Panc1 (cell line): ENCODE measurements around the gene MRPS18C. TPM values are rescaled to one million over a fixed set of nuclear protein-coding genes. Genes with fewer than 3 reads are reported as not detected.

Experiments used
- ATAC-seq: fragments of 200-7000 bp; cut with Tn5 transposase; 2 replicates; pipeline ENCODE4 v1.9.1; 2020; ENCODE audit warnings: mild to moderate bottlenecking, moderate library complexity
- BruUV-seq: library from RNA; stranded (reverse); fragments of 400-500 nt; replicated peaks from 2 replicates; lab custom pipeline; 2021; lab: Mats Ljungman, UMichigan
- CTCF ChIA-PET: fragments of 300-600 bp; sonication (Branson Sonifier 250); formaldehyde crosslinking; loops from one replicate; lab custom pipeline; 2022; ENCODE audit warnings: antibody characterized with exemption; lab: Charles Lee
- POLR2A ChIA-PET: fragments of 300-600 bp; sonication (Branson Sonifier 250); formaldehyde crosslinking; loops from one replicate; lab custom pipeline; 2022; ENCODE audit warnings: antibody characterized with exemption; lab: Charles Lee
- DNase-seq: peaks from one replicate; pipeline ENCODE4 v3.0.0-alpha.2; 2010; ENCODE audit warnings: low read depth, low spot score
- H3K27ac ChIP-seq: 2 replicates; pipeline ENCODE4 v1.5.1; 2011; ENCODE audit warnings: mild to moderate bottlenecking, low read length, inconsistent platforms
- H3K27me3 ChIP-seq: fragments of 200-500 bp; sonication (Bioruptor generic); 2 replicates; pipeline ENCODE4 v1.6.0; 2014; ENCODE audit warnings: low read length, inconsistent platforms; ENCODE audit not compliant: control insufficient read depth, insufficient read depth
- H3K36me3 ChIP-seq: fragments of 200-500 bp; sonication (Bioruptor generic); 2 replicates; pipeline ENCODE4 v1.5.1; 2014; ENCODE audit warnings: inconsistent platforms, mild to moderate bottlenecking, low read length, moderate library complexity; ENCODE audit not compliant: control insufficient read depth, insufficient read depth
- H3K4me1 ChIP-seq: 2 replicates; pipeline ENCODE4 v1.5.1; 2011; ENCODE audit warnings: inconsistent platforms, mild to moderate bottlenecking, low read length, moderate library complexity; ENCODE audit not compliant: control insufficient read depth, insufficient read depth
- H3K4me3 ChIP-seq, 2 experiments: 2 replicates each; pipeline ENCODE4 v1.5.1; 2011 to 2012; ENCODE audit warnings: low read depth in 2 of 2, low read length in 2 of 2, mild to moderate bottlenecking in 2 of 2, inconsistent platforms in 1 of 2, moderate library complexity in 1 of 2
- H3K9me3 ChIP-seq: fragments of 200-500 bp; sonication (Bioruptor generic); 2 replicates; pipeline ENCODE4 v1.5.1; 2014; ENCODE audit warnings: low read depth, mild to moderate bottlenecking, inconsistent platforms, low read length, moderate library complexity; ENCODE audit not compliant: control insufficient read depth, insufficient read depth
- CTCF ChIP-seq: fragments of 450-650 bp; IDR thresholded peaks from 2 replicates; pipeline ENCODE4 v1.5.1; 2017; ENCODE audit warnings: mild to moderate bottlenecking
- POLR2AphosphoS5 ChIP-seq: IDR thresholded peaks from 2 replicates; pipeline ENCODE4 v1.6.1; 2012; ENCODE audit warnings: mild to moderate bottlenecking, low read depth, low read length, moderate library complexity
- REST ChIP-seq, 2 experiments: IDR thresholded peaks; 2 replicates each; pipeline ENCODE4 v1.6.1; 2011 to 2012; ENCODE audit warnings: low read depth in 2 of 2, control low read depth in 1 of 2, low read length in 1 of 2, mild to moderate bottlenecking in 1 of 2, moderate library complexity in 1 of 2; ENCODE audit not compliant: insufficient read depth in 1 of 2
- SIN3A ChIP-seq: IDR thresholded peaks from 2 replicates; pipeline ENCODE4 v1.6.1; 2012; ENCODE audit warnings: low read depth, mild to moderate bottlenecking, low read length, moderate library complexity, borderline replicate concordance; ENCODE audit not compliant: insufficient read depth
- TCF7L2 ChIP-seq: IDR thresholded peaks from 2 replicates; pipeline ENCODE4 v1.6.1; 2011; ENCODE audit warnings: mild to moderate bottlenecking, low read depth, low read length, inconsistent platforms
- in situ Hi-C: cut with HindIII; loops from 2 replicates; pipeline ENCODE4 v1.10.0; 2016; ENCODE audit warnings: low sequenced_read_pairs, low pct_unique_long_range_greater_than_20kb
- intact Hi-C: fragments of 100-400 bp; cut with micrococcal nuclease; formaldehyde crosslinking; loops from one replicate; pipeline ENCODE4 v1.10.0; 2022; ENCODE audit not compliant: unreplicated experiment
- total RNA-seq: library from RNA; stranded (reverse); gene quantifications from one replicate; pipeline ENCODE4 v1.2.1, GENCODE V29; 2021; ENCODE audit not compliant: unreplicated experiment

Gene MRPS18C
- total RNA-seq, 1 experiment from 2014 or later: 50.8 TPM

- Histone ChIP-seq H3K36me3 (no peaks in the 10 kb centered on the region; the same call in 1 of the 2 replicates), H3K27ac (no peak overlapping the region), H3K4me1 (no peaks in the 10 kb centered on the region), H3K27me3 (no peaks in the 10 kb centered on the region), H3K9me3 (no peaks in the 10 kb centered on the region), H3K4me3 (no peak overlapping the region)
- POLR2A ChIA-PET: no interaction called here
- ATAC-seq (no peak), DNase-seq (no peak)
- CTCF ChIA-PET: no interaction called here
- intact Hi-C loops: no loop called here
- TF ChIP-seq POLR2AphosphoS5 (no peak), SIN3A (no peak), CTCF (no peak), TCF7L2 (no peak), REST (IDR thresholded peaks at IDR 0.05; ENCODE audit: insufficient read depth in 1 of 2, low read depth in 2 of 2, low read length in 1 of 2) (no peak)
- in situ Hi-C loops: no loop called here
- no TSS peak for BruUV-seq
These were observed 42.2 kb upstream of the MRPS18C start for GRCh38 chr4:83413676-83414075.

GRCh38 chr4:83417566-83417965, 38.3 kb upstream of the MRPS18C start:
- ATAC-seq (no peak), DNase-seq (no peak)
- BruUV-seq: no TSS peak
- Histone ChIP-seq H3K27me3 (no peaks in the 10 kb centered on the region), H3K9me3 (no peaks in the 10 kb centered on the region), H3K4me3 (no peak overlapping the region), H3K36me3 (no peaks in the 10 kb centered on the region; the same call in 1 of the 2 replicates), H3K27ac (no peak overlapping the region), H3K4me1 (no peaks in the 10 kb centered on the region)
- intact Hi-C loops: no loop called here
- POLR2A ChIA-PET: no interaction called here
- in situ Hi-C loops: no loop called here
- CTCF ChIA-PET: interaction anchor here (0.7 kb wide), 1 partner anchor 1010 kb away, joined by 3 read pairs; no protein-coding TSS in a partner anchor
- TF ChIP-seq CTCF: no peak
- no peak for TF ChIP-seq POLR2AphosphoS5
- no peak for TF ChIP-seq REST (IDR thresholded peaks at IDR 0.05; ENCODE audit: insufficient read depth in 1 of 2, low read depth in 2 of 2, low read length in 1 of 2)
